H1 (cell line): ENCODE measurements around the gene CDCA4. TPM values are rescaled to one million over a fixed set of nuclear protein-coding genes. Genes with fewer than 3 reads are reported as not detected.

Source experiments
- POLR2A ChIP-seq, 2 experiments: IDR thresholded peaks; 1 replicate in 1 of 2; 2 replicates in 1 of 2; pipeline ENCODE4 v1.6.1; 2011; ENCODE audit warnings: low read depth in 2 of 2, low read length in 2 of 2, mild to moderate bottlenecking in 2 of 2; ENCODE audit errors: control extremely low read depth in 1 of 2
- POLR2AphosphoS5 ChIP-seq: IDR thresholded peaks from 2 replicates; pipeline ENCODE4 v1.6.1; 2011; ENCODE audit warnings: low read depth, low read length
- SP4 ChIP-seq: IDR thresholded peaks from 2 replicates; pipeline ENCODE4 v1.6.1; 2012; ENCODE audit warnings: low read length, inconsistent platforms
- YY1 ChIP-seq: IDR thresholded peaks from 2 replicates; pipeline ENCODE4 v1.6.1; 2011; ENCODE audit warnings: low read depth, mild to moderate bottlenecking, low read length
- polyA plus RNA-seq, 7 experiments: library from polyadenylated mRNA; depleted of rRNA in 3 of 7; stranded (reverse) in 5 of 7; unstranded in 2 of 7; fragments of >200 nt in 5 of 7; fragments of 200-250 nt in 2 of 7; gene quantifications; 1 replicate in 5 of 7; 2 replicates in 1 of 7; 4 replicates in 1 of 7; pipeline versions ENCODE4 v1.2.1 to v1.2.3, GENCODE V29; 2011 to 2013; ENCODE audit warnings: missing spikeins in 2 of 7, mixed read lengths in 2 of 7
- total RNA-seq: library from RNA; stranded (reverse); fragmentation: NEBNext Ultra II Directional; extraction: Animal tissue kit (Norgen Biotek cat#: 25700); gene quantifications from 2 replicates; pipeline ENCODE4 v1.2.1, GENCODE V29; 2021
- TF ChIP-seq, protein P1 (sequence below): fragments of 300-600 bp; sonication (generic); IDR thresholded peaks from 2 replicates; pipeline ENCODE4 v1.7.1; 2012; ENCODE audit warnings: low read length, moderate library complexity, mild to moderate bottlenecking, inconsistent platforms; ENCODE audit not compliant: insufficient replicate concordance
- TF ChIP-seq, protein P2 (sequence below): IDR thresholded peaks from 2 replicates; pipeline ENCODE4 v1.6.1; 2012; ENCODE audit warnings: low read length, inconsistent platforms

The CDCA4 gene
- total and polyA plus RNA-seq, 2 of the 8 experiments (the other 6 are each of a cell fraction or from before 2014, with no cell fraction given): 49.9 to 62.4 TPM

DNA sequence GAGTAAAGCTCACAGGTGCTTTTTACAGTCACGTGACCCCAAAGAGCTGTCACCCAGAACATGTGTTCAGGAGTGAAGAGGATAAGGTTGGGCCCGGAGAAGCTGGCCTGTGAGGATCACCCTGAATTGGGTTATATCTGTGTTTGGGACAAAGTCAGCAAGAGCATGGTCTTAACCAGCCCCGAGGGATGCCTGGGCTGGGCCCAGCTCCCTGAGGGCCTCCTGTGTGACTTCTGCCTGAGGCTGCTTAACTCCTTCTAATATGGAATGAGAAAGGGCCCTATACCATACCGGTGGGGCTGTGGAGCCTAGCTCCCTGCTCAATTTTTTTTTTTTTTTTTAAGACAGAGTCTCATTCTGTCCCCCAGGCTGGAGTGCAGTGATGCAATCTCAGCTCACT, 2.5 kb downstream of the CDCA4 start (continued):
- TF ChIP-seq, protein P1, sequence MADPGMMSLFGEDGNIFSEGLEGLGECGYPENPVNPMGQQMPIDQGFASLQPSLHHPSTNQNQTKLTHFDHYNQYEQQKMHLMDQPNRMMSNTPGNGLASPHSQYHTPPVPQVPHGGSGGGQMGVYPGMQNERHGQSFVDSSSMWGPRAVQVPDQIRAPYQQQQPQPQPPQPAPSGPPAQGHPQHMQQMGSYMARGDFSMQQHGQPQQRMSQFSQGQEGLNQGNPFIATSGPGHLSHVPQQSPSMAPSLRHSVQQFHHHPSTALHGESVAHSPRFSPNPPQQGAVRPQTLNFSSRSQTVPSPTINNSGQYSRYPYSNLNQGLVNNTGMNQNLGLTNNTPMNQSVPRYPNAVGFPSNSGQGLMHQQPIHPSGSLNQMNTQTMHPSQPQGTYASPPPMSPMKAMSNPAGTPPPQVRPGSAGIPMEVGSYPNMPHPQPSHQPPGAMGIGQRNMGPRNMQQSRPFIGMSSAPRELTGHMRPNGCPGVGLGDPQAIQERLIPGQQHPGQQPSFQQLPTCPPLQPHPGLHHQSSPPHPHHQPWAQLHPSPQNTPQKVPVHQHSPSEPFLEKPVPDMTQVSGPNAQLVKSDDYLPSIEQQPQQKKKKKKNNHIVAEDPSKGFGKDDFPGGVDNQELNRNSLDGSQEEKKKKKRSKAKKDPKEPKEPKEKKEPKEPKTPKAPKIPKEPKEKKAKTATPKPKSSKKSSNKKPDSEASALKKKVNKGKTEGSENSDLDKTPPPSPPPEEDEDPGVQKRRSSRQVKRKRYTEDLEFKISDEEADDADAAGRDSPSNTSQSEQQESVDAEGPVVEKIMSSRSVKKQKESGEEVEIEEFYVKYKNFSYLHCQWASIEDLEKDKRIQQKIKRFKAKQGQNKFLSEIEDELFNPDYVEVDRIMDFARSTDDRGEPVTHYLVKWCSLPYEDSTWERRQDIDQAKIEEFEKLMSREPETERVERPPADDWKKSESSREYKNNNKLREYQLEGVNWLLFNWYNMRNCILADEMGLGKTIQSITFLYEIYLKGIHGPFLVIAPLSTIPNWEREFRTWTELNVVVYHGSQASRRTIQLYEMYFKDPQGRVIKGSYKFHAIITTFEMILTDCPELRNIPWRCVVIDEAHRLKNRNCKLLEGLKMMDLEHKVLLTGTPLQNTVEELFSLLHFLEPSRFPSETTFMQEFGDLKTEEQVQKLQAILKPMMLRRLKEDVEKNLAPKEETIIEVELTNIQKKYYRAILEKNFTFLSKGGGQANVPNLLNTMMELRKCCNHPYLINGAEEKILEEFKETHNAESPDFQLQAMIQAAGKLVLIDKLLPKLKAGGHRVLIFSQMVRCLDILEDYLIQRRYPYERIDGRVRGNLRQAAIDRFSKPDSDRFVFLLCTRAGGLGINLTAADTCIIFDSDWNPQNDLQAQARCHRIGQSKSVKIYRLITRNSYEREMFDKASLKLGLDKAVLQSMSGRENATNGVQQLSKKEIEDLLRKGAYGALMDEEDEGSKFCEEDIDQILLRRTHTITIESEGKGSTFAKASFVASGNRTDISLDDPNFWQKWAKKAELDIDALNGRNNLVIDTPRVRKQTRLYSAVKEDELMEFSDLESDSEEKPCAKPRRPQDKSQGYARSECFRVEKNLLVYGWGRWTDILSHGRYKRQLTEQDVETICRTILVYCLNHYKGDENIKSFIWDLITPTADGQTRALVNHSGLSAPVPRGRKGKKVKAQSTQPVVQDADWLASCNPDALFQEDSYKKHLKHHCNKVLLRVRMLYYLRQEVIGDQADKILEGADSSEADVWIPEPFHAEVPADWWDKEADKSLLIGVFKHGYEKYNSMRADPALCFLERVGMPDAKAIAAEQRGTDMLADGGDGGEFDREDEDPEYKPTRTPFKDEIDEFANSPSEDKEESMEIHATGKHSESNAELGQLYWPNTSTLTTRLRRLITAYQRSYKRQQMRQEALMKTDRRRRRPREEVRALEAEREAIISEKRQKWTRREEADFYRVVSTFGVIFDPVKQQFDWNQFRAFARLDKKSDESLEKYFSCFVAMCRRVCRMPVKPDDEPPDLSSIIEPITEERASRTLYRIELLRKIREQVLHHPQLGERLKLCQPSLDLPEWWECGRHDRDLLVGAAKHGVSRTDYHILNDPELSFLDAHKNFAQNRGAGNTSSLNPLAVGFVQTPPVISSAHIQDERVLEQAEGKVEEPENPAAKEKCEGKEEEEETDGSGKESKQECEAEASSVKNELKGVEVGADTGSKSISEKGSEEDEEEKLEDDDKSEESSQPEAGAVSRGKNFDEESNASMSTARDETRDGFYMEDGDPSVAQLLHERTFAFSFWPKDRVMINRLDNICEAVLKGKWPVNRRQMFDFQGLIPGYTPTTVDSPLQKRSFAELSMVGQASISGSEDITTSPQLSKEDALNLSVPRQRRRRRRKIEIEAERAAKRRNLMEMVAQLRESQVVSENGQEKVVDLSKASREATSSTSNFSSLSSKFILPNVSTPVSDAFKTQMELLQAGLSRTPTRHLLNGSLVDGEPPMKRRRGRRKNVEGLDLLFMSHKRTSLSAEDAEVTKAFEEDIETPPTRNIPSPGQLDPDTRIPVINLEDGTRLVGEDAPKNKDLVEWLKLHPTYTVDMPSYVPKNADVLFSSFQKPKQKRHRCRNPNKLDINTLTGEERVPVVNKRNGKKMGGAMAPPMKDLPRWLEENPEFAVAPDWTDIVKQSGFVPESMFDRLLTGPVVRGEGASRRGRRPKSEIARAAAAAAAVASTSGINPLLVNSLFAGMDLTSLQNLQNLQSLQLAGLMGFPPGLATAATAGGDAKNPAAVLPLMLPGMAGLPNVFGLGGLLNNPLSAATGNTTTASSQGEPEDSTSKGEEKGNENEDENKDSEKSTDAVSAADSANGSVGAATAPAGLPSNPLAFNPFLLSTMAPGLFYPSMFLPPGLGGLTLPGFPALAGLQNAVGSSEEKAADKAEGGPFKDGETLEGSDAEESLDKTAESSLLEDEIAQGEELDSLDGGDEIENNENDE: no peak
- TF ChIP-seq POLR2A (IDR thresholded peaks at IDR 0.05; ENCODE audit: control extremely low read depth in 1 of 2, low read depth in 2 of 2, low read length in 2 of 2) (no peak), POLR2AphosphoS5 (no peak), YY1 (no peak), SP4 (no peak)
- TF ChIP-seq, protein P2, sequence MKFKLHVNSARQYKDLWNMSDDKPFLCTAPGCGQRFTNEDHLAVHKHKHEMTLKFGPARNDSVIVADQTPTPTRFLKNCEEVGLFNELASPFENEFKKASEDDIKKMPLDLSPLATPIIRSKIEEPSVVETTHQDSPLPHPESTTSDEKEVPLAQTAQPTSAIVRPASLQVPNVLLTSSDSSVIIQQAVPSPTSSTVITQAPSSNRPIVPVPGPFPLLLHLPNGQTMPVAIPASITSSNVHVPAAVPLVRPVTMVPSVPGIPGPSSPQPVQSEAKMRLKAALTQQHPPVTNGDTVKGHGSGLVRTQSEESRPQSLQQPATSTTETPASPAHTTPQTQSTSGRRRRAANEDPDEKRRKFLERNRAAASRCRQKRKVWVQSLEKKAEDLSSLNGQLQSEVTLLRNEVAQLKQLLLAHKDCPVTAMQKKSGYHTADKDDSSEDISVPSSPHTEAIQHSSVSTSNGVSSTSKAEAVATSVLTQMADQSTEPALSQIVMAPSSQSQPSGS: no peak
